ENCODE data around the gene LASP1.

The LASP1 gene

DNA sequence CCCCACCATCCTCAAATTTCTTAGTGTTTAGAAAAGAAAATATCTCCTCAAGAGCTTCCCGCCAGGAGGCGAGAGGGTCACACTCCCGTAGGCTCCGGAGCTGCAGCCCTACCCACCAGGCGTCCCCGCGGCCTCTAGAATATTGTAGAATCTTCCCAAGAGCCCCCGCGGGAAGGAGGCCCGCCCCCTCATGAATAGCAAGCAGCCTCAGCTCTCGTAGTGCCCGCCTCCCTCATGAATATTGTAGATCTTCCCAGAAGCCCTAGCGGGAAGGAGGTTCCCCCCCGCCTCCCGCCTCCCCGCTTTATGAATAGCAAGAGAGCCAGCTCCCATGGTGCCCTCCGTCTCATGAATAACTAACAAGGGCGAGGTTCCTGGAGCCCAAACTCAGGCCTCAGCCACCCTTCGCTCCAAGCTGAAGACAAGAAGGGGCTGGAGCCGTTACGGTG lies 97.5 kb downstream of the LASP1 start, which contains the start of gene FBXO47:
Gene FBXO47, minus strand, starts transcription at position 114 of the 449 bp plus-strand sequence. CDS start 4,378 bp downstream, outside the sequence.
- H3K36me3 ChIP-seq (ENCODE audit: low read depth): no peaks in the 10 kb centered on the region
- DNase-seq (ENCODE audit: low spot score): peak; percentile 92
- H3K4me3 ChIP-seq (ENCODE audit: severe bottlenecking): peak within 1 kb of the TSS; percentile 29
- ATAC-seq (ENCODE audit: low read depth): peak; percentile 99
- no peaks in the 10 kb centered on the region for H3K27me3 ChIP-seq (ENCODE audit: insufficient read depth, poor library complexity, severe bottlenecking)
- TF ChIP-seq CTCF (IDR thresholded peaks at IDR 0.05; ENCODE audit: poor library complexity, severe bottlenecking): no peak
- peaks cover 7% of the 10 kb centered on the region for H3K4me1 ChIP-seq (ENCODE audit: insufficient read depth, poor library complexity, severe bottlenecking)
- H3K27ac ChIP-seq (ENCODE audit: poor library complexity, severe bottlenecking): peak within 1 kb of the TSS; percentile 23
- no peaks in the 10 kb centered on the region for H3K9me3 ChIP-seq (ENCODE audit: severe bottlenecking)

DNA sequence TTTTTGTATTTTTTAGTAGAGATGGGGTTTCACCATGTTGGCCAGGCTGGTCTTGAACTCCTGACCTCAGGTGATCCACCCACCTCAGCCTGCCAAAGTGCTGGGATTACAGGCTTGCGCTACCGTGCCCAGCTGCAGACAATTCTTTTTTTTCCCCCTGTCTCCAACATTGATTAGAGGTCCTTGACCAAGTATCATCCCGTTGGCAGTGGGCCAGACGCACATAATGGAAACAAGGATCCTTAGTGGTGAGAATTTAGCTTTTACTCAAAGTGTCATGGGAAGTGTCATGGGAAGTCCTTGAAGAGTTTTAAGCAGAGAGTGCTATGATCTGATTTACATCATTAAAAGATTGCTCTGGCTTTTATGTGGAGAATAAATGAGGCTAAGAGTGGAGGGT lies 99.4 kb downstream of the LASP1 start:
- Histone ChIP-seq H3K27ac (ENCODE audit: poor library complexity, severe bottlenecking) (no peak overlapping the region), H3K27me3 (ENCODE audit: insufficient read depth, poor library complexity, severe bottlenecking) (no peaks in the 10 kb centered on the region), H3K9me3 (ENCODE audit: severe bottlenecking) (no peaks in the 10 kb centered on the region), H3K4me3 (ENCODE audit: severe bottlenecking) (no peak overlapping the region), H3K36me3 (ENCODE audit: low read depth) (no peaks in the 10 kb centered on the region), H3K4me1 (ENCODE audit: insufficient read depth, poor library complexity, severe bottlenecking) (peaks cover 7% of the 10 kb centered on the region)
- ATAC-seq (ENCODE audit: low read depth) (no peak), DNase-seq (ENCODE audit: low spot score) (no peak)
- no peak for TF ChIP-seq CTCF (IDR thresholded peaks at IDR 0.05; ENCODE audit: poor library complexity, severe bottlenecking)

DNA sequence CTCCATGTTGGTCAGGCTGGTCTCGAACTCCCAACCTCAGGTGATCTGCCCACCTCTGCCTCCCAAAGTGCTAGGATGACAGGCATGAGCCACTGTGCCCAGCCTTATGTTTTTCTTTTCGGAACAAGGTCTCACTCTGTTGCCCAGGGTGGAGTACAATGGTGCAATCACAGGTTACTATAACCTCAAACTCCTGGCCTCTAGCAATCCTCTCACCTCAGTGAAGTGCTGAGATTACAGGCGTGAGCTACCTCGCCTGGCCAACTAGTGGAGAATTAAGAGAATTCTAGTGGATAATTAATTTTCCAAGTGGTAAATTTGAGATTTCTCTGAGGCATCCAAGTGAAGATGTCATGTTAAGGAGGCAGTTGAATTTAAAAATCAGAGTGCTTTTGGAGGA lies 100.3 kb downstream of the LASP1 start:
- no peak for TF ChIP-seq CTCF (IDR thresholded peaks at IDR 0.05; ENCODE audit: poor library complexity, severe bottlenecking)
- Histone ChIP-seq H3K36me3 (ENCODE audit: low read depth) (no peaks in the 10 kb centered on the region), H3K27me3 (ENCODE audit: insufficient read depth, poor library complexity, severe bottlenecking) (no peaks in the 10 kb centered on the region), H3K9me3 (ENCODE audit: severe bottlenecking) (no peaks in the 10 kb centered on the region), H3K4me1 (ENCODE audit: insufficient read depth, poor library complexity, severe bottlenecking) (peaks cover 7% of the 10 kb centered on the region), H3K27ac (ENCODE audit: poor library complexity, severe bottlenecking) (no peak overlapping the region), H3K4me3 (ENCODE audit: severe bottlenecking) (no peak overlapping the region)
- DNase-seq (ENCODE audit: low spot score) (no peak), ATAC-seq (ENCODE audit: low read depth) (no peak)

- H3K36me3 ChIP-seq (ENCODE audit: low read depth): no peaks in the 10 kb centered on the region
- H3K4me1 ChIP-seq (ENCODE audit: insufficient read depth, poor library complexity, severe bottlenecking): peaks cover 7% of the 10 kb centered on the region
- DNase-seq (ENCODE audit: low spot score): no peak
These were observed 100.9 kb downstream of the LASP1 start for GRCh38 chr17:38970804-38971203.

More at GRCh38 chr17:38970804-38971203, 100.9 kb downstream of the LASP1 start:
- Histone ChIP-seq H3K4me3 (ENCODE audit: severe bottlenecking) (no peak overlapping the region), H3K27ac (ENCODE audit: poor library complexity, severe bottlenecking) (no peak overlapping the region), H3K27me3 (ENCODE audit: insufficient read depth, poor library complexity, severe bottlenecking) (no peaks in the 10 kb centered on the region), H3K9me3 (ENCODE audit: severe bottlenecking) (no peaks in the 10 kb centered on the region)
- no peak for TF ChIP-seq CTCF (IDR thresholded peaks at IDR 0.05; ENCODE audit: poor library complexity, severe bottlenecking)
- no peak for ATAC-seq (ENCODE audit: low read depth)
